GM12878 (cell line): ENCODE data around the gene SLC12A1. TPM values are rescaled to one million over a fixed set of nuclear protein-coding genes. Genes with fewer than 3 reads are reported as not detected.

ENCODE experiments used
- ATAC-seq: fragments of 200-7000 bp; cut with Tn5 transposase; 3 replicates; pipeline ENCODE4 v1.9.1; 2020; ENCODE audit warnings: mild to moderate bottlenecking, moderate library complexity
- BruUV-seq: library from RNA; stranded (reverse); fragments of 400-500 nt; replicated peaks from 2 replicates; lab custom pipeline; 2021; lab: Mats Ljungman, UMichigan
- CTCF ChIA-PET: fragments of 300-600 bp; sonication (Branson Sonifier 250); formaldehyde crosslinking; extraction: SDS; loops from one replicate; lab custom pipeline; 2021; ENCODE audit warnings: inconsistent platforms; lab: Yijun Ruan, JAX
- POLR2A ChIA-PET: fragments of 350-600 bp; formaldehyde crosslinking; extraction: SDS; loops from one replicate; lab custom pipeline; 2021; ENCODE audit warnings: inconsistent platforms; lab: Charles Lee
- RAD21 ChIA-PET: fragments of 300-600 bp; sonication (Branson Sonifier 250); formaldehyde crosslinking; loops from one replicate; lab custom pipeline; 2023; ENCODE audit warnings: antibody characterized with exemption; ENCODE audit not compliant: unreplicated experiment; lab: Charles Lee
- SMC1A ChIA-PET: fragments of 300-600 bp; sonication (Branson Sonifier 250); formaldehyde crosslinking; loops from one replicate; lab custom pipeline; 2023; ENCODE audit not compliant: unreplicated experiment, uncharacterized antibody; lab: Charles Lee
- DNase-seq: peaks from one replicate; pipeline ENCODE4 v3.0.0-alpha.2; 2011; ENCODE audit warnings: low read depth, low spot score
- FAIRE-seq: peaks from 3 replicates; lab custom pipeline; 2011; peaks lifted over from hg19 to GRCh38; lab: Jason Lieb, UNC
- H2AFZ ChIP-seq: 2 replicates; pipeline ENCODE4 v1.6.0; 2011; ENCODE audit warnings: low read depth, low read length, control low read depth; ENCODE audit not compliant: control insufficient read depth
- H3K27ac ChIP-seq: 2 replicates; pipeline ENCODE4 v1.5.1; 2011; ENCODE audit warnings: control low read depth; ENCODE audit not compliant: control insufficient read depth, insufficient read depth
- H3K27me3 ChIP-seq, 2 experiments: replicated peaks in 1 of 2; 2 replicates each; pipeline versions ENCODE4 v1.6.0 to v1.6.1; 2011; ENCODE audit warnings: low read length in 1 of 2; ENCODE audit not compliant: control insufficient read depth in 2 of 2, insufficient read depth in 2 of 2
- H3K36me3 ChIP-seq, 2 experiments: 2 replicates each; pipeline ENCODE4 v1.5.1; 2011; ENCODE audit warnings: low read length in 1 of 2; ENCODE audit not compliant: control insufficient read depth in 2 of 2, insufficient read depth in 2 of 2
- H3K4me1 ChIP-seq: 2 replicates; pipeline ENCODE4 v1.6.1; 2011; ENCODE audit warnings: mild to moderate bottlenecking, low read length, moderate library complexity, mixed read lengths; ENCODE audit not compliant: control insufficient read depth, insufficient read depth
- H3K4me2 ChIP-seq: 2 replicates; pipeline ENCODE4 v1.6.0; 2011; ENCODE audit warnings: control low read depth; ENCODE audit not compliant: control insufficient read depth, insufficient read depth
- H3K4me3 ChIP-seq: fragments of 200-600 bp; sonication (generic); 2 replicates; pipeline ENCODE4 v1.5.1; 2016
- H3K79me2 ChIP-seq: 2 replicates; pipeline ENCODE4 v1.6.0; 2011; ENCODE audit warnings: low read length; ENCODE audit not compliant: control insufficient read depth, insufficient read depth
- H3K9ac ChIP-seq: 2 replicates; pipeline ENCODE4 v1.8.0; 2011; ENCODE audit warnings: low read length, control low read depth, mixed read lengths; ENCODE audit not compliant: control insufficient read depth, insufficient read depth
- H3K9me3 ChIP-seq: replicated peaks from 3 replicates; pipeline ENCODE4 v1.5.1; 2011; ENCODE audit warnings: mild to moderate bottlenecking, low read length; ENCODE audit not compliant: control insufficient read depth, insufficient read depth
- H4K20me1 ChIP-seq: 2 replicates; pipeline ENCODE4 v1.6.0; 2011; ENCODE audit not compliant: control insufficient read depth, insufficient read depth
- EGR1 ChIP-seq, 2 experiments: IDR thresholded peaks; 1 replicate in 1 of 2; 2 replicates in 1 of 2; pipeline ENCODE4 v1.6.1; 2011 to 2012; ENCODE audit warnings: low read depth in 2 of 2, low read length in 2 of 2, borderline replicate concordance in 1 of 2, mild to moderate bottlenecking in 1 of 2, moderate library complexity in 1 of 2
- HSF1 ChIP-seq: fragments of 150-350 bp; IDR thresholded peaks from 2 replicates; pipeline ENCODE4 v1.6.1; 2014; ENCODE audit warnings: mild to moderate bottlenecking, low read depth, low read length
- JUNB ChIP-seq: IDR thresholded peaks from 2 replicates; pipeline ENCODE4 v1.6.1; 2016; ENCODE audit warnings: antibody characterized with exemption, mild to moderate bottlenecking
- NR2F1 ChIP-seq: fragments of 450-650 bp; conservative IDR thresholded peaks from 2 replicates; pipeline ENCODE4 v1.6.1; 2017; ENCODE audit warnings: mild to moderate bottlenecking
- RAD21 ChIP-seq: IDR thresholded peaks from 2 replicates; pipeline ENCODE4 v1.6.1; 2011; ENCODE audit warnings: mild to moderate bottlenecking, low read depth, low read length, moderate library complexity; ENCODE audit not compliant: insufficient read depth
- SKIL ChIP-seq: fragments of 450-650 bp; IDR thresholded peaks from 2 replicates; pipeline ENCODE4 v1.6.1; 2017; ENCODE audit warnings: mild to moderate bottlenecking, low read depth, inconsistent platforms; ENCODE audit not compliant: poor library complexity, severe bottlenecking
- SP1 ChIP-seq: IDR thresholded peaks from one replicate; pipeline ENCODE4 v1.6.1; 2011; ENCODE audit warnings: low read depth, low read length
- TARDBP ChIP-seq: IDR thresholded peaks from 2 replicates; pipeline ENCODE4 v1.6.1; 2016; ENCODE audit warnings: borderline replicate concordance
- WGBS: methylation state at CpG from one replicate; pipeline ENCODE4 v1.1.6; 2016; ENCODE audit warnings: low lambda C conversion rate; ENCODE audit not compliant: insufficient replicate concordance, insufficient coverage; ENCODE audit errors: missing lambda C conversion rate; 5-methylcytosine and 5-hydroxymethylcytosine counted together
- in situ Hi-C: fragments of 300-500 bp; cut with MboI; formaldehyde crosslinking; loops from 9 replicates; pipeline ENCODE4 v1.14.3; 2018; ENCODE audit warnings: mixed read lengths
- intact Hi-C: fragments of 100-400 bp; cut with micrococcal nuclease; formaldehyde crosslinking; loops from one replicate; pipeline ENCODE4 v1.14.2; 2022; ENCODE audit not compliant: unreplicated experiment
- polyA plus RNA-seq, 11 experiments: library from polyadenylated mRNA; depleted of rRNA in 4 of 11; unstranded in 6 of 11; stranded (reverse) in 5 of 11; fragments of >200 nt; fragmentation: Nextera tagmentation in 4 of 11; fragmentation: Illumina TruSeq in 1 of 11; extraction: Ambion mirVana in 4 of 11; extraction: Trizol in 1 of 11; gene quantifications; 1 replicate in 1 of 11; 2 replicates in 10 of 11; pipeline versions ENCODE4 v1.2.1 to v1.2.3, GENCODE V29; 2011 to 2016; ENCODE audit warnings: inconsistent platforms in 2 of 11, missing spikeins in 2 of 11, low read depth in 1 of 11
- total RNA-seq, 4 experiments: library from RNA; depleted of rRNA in 3 of 4; stranded (reverse); fragments of >200 nt in 3 of 4; fragmentation: Illumina TruSeq in 1 of 4; extraction: Trizol in 1 of 4; gene quantifications; 2 replicates each; pipeline versions ENCODE4 v1.2.1 to v1.2.3, GENCODE V29; 2013 to 2021

Gene SLC12A1
- total and polyA plus RNA-seq, 10 of the 15 experiments (the other 5 are each of a cell fraction or from before 2014, with no cell fraction given): under 0.01 TPM; not detected in 9

GRCh38 chr15:48175126-48175525 is 31.0 kb upstream of the SLC12A1 start:
- Histone ChIP-seq H2AFZ (no peak overlapping the region), H3K9ac (no peak overlapping the region), H3K9me3 (peaks cover 5% of the 10 kb centered on the region; the same call in 2 of the 3 replicates), H3K79me2 (peaks cover 45% of the 10 kb centered on the region), H3K4me3 (no peak overlapping the region), H3K4me2 (no peak overlapping the region; the same call in 1 of the 2 replicates), H3K27ac (no peak overlapping the region), H4K20me1 (no peaks in the 10 kb centered on the region), H3K4me1 (peaks cover 15% of the 10 kb centered on the region; the same call in 1 of the 2 replicates), H3K36me3 (no peaks in the 10 kb centered on the region; a peak in 1 of 4 replicates), H3K27me3 (no peaks in the 10 kb centered on the region)
- ChIA-PET CTCF (interaction anchor here (0.9 kb wide), 1 partner anchor 16 kb away, joined by 3 read pairs; no protein-coding TSS in a partner anchor), POLR2A (no interaction called here), RAD21 (no interaction called here), SMC1A (no interaction called here)
- DNase-seq (peak; percentile 16), ATAC-seq (peak; percentile 59), FAIRE-seq (no peak)
- 79% methylated on average over 3 of the region's 3 CpGs for WGBS
- intact Hi-C loops: no loop called here
- TF ChIP-seq TARDBP (no peak), SKIL (no peak), EGR1 (IDR thresholded peaks at IDR 0.05; ENCODE audit: borderline replicate concordance in 1 of 2, low read depth in 2 of 2, low read length in 2 of 2) (no peak), SP1 (no peak), HSF1 (no peak), JUNB (peak; percentile 18; the same call in 1 of the 2 replicates), RAD21 (no peak), NR2F1 (peak; percentile 59; the same call in 1 of the 2 replicates)
- no TSS peak for BruUV-seq
- in situ Hi-C loops: no loop called here
